GM11168 (cell line): ENCODE results near the gene SPATA2.
"Not testable (repeated sequence)": the region's sequence is repeated elsewhere in the genome, so short reads cannot be mapped to it uniquely, and the experiment has no call there.

Experiments
- in situ Hi-C: fragments of 300-500 bp; cut with MboI; formaldehyde crosslinking; loops from one replicate; pipeline ENCODE4 v1.12.0; 2022; ENCODE audit warnings: low sequenced_read_pairs; ENCODE audit not compliant: unreplicated experiment

The SPATA2 gene

DNA sequence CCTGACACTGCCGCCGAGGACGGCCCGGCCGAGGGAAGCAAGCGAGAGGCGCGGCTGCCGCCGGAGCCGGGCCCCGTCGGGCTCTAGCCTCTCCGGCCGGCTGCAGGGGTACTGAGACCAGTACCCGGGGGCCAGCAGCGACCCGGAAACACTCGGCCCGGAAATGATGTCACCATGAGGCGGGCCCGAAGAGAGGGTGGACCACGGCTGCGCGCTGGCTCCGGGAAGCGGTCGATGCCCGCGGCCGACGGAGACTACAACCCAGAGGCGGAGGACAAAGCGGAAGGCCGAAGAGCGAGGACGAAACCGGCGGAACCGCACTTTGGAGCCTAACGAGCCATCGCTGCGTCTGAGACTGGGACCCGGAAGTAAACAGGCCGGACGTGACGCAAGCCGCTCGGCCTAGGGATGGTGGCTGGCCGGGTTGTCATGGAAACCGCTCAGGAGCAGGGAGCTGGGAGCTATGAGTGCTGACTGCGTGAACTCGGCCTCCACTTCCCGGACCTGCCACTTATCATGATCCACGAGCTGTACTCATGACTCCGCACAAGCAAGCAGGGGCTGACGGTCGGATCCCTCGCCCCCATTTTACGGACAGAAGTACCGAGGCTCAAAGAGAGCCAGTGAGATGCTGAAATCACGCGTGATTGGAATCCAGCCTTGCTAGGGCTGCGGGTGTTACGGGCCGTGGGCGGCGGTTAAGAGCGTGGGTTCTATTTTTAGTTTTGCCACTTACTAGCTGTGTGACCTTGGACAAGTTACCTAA lies at the start of gene SPATA2:
Gene SPATA2, minus strand, starts transcription at position 150 of the 766 bp plus-strand sequence. CDS start 7,039 bp downstream, outside the sequence.
- in situ Hi-C loops: no loop called here

- in situ Hi-C loops: no loop called here
Observed at GRCh38 chr20:49961413-49961812, 46.1 kb upstream of the SPATA2 start.

DNA sequence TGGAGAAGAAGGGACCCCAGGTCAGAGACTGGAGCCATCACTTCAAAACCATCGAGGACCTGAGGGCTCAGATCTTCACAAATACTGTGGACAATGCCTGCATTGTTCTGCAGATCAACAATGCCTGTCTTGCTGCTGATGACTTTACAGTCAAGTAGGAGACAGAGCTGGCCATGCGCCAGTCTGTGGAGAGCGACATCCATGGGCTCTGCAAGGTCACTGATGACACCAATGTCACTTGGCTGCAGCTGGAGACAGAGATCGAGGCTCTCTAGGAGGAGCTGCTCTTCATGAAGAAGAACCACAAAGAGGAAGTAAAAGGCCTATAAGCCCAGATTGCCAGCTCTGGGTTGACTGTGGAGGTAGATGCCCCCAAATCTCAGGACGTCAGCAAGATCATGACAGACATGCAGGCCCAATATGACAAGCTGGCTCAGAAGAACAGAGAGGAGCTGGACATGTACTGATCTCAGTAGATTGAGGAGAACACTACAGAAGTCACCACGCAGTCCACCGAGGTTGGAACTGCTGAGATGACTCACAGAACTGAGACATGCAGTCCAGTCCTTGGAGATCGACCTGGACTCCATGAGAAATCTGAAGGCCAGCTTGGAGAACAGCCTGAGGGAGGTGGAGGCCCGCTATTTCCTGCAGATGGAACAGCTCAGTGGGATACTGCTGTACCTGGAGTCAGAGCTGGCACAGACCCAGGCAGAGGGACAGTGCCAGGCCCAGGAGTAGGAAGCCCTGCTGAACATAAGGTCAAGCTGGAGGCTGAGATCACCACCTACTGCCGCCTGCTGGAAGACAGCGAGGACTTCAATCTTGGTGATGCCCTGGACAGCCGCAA lies 42.0 kb upstream of the SPATA2 start:
- in situ Hi-C loops: not testable (repeated sequence)

DNA sequence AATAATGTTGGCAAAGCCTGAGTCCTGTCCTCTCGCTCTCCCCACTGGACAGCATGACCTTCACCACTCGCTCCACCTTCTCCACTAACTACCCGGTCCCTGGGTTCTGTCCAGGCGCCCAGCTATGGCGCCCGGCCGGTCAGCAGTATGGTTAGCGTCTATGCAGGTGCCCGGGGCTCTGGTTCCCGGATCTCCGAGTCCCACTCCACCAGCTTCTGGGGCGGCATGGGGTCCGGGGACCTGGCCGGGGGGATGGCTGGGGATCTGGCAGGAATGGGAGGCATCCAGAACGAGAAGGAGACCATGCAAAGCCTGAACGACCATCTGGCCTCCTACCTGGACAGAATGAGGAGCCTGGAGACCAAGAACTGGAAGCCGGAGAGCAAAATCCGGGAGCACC lies 41.4 kb upstream of the SPATA2 start:
- in situ Hi-C loops: no loop called here

DNA sequence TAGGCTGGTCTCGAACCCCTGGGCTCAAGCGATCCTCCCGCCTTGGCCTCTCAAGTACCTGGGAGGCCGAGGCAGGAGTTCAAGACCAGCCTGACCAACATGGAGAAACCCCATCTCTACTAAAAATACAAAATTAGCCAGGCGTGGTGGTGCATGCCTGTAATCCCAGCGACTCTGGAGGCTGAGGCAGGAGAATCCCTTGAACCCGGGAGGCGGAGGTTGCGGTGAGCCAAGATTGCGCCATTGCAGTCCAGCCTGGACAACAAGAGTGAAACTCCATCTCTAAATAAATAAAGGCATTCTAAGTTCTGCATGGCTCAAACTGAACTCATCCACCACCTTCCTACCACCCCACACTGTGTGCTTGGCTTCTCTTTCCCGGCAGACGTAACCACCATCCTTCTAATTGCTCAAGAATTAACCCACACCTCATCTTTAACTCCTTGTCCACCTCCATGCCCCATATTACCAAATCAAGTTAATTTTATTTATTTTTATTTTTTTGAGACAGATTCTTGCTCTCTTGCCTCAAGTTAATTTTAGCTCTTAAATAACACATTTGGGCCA lies 40.6 kb upstream of the SPATA2 start:
- in situ Hi-C loops: not testable (repeated sequence)

- in situ Hi-C loops: no loop called here
Observed at GRCh38 chr20:49955167-49955566, 39.8 kb upstream of the SPATA2 start.

GRCh38 chr20:49951151-49951550 lies 35.8 kb upstream of the SPATA2 start:
- in situ Hi-C loops: no loop called here

- in situ Hi-C loops: no loop called here
Observed at GRCh38 chr20:49948809-49949507, 33.6 kb upstream of the SPATA2 start.

DNA sequence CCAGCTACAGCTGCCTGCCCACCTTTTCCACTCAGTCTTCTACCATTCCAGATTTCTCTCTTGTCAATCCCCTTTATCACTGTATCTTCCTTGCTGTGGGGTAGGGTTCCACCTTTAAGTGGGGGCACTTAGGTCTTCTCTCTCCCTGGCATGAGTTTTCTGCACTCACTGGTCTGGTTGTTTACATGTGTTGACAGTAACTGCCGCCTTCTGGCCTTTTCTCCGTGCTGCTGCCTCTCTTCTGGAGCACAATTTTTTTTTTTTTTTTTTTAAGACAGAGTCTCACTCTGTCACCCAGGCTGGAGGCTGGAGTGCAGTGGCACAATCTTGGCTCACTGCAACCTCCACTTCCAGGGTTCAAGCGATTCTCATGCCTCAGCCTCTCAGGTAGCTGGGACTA lies 32.8 kb upstream of the SPATA2 start:
- in situ Hi-C loops: no loop called here

DNA sequence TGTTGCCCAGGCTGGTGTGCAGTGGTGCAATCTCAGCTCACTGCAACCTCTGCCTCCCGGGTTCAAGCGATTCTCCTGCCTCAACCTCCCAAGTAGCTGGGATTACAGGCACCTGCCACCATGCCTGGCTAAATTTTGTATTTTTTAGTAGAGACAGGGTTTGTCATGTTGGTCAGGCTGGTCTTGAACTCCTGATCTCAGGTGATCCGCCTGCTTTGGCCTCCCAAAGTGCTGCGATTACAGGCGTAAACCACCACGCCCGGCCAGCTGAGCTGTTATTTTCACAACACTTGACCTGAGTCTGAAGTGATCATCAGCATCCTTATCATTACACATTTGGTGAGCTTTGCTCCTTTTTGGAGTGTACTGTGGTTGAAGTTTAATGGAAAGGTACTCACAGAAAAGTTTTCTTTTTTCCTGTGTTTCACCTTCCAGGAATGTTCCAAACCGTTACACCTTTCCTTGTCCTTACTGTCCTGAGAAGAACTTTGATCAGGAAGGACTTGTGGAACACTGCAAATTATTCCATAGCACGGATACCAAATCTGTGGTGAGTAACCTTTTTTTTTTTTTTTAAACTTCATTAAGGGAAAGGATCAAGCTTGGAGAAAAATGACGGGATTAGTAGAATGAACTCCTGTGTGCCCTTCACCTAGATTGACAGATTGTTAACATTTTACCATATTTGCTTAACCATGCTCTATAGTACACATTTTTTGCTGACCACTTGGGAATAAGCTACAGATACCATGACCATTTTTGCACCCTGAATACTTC lies 30.6 kb upstream of the SPATA2 start:
- in situ Hi-C loops: no loop called here

GRCh38 chr20:49945306-49945700 lies 30.0 kb upstream of the SPATA2 start:
- in situ Hi-C loops: no loop called here

- in situ Hi-C loops: no loop called here
Observed at GRCh38 chr20:49942942-49943341, 27.6 kb upstream of the SPATA2 start.

- in situ Hi-C loops: no loop called here
Observed at GRCh38 chr20:49942303-49942702, 27.0 kb upstream of the SPATA2 start.

DNA sequence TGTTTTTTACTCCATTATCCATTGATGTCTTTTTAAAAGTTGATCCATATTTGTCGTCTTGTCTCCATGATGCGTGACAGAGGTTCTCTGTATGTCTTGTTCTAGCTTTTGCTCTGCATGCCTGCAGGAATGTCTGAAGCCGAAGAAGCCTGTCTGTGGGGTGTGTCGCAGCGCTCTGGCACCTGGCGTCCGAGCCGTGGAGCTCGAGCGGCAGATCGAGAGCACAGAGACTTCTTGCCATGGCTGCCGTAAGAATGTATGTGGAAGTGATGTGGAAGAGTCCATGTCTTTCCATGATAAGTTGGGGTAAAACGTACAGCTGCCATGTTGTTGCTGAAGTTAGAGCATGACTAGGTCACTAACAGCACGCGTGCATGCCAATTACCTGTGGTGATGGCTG lies 26.1 kb upstream of the SPATA2 start:
- in situ Hi-C loops: no loop called here

DNA sequence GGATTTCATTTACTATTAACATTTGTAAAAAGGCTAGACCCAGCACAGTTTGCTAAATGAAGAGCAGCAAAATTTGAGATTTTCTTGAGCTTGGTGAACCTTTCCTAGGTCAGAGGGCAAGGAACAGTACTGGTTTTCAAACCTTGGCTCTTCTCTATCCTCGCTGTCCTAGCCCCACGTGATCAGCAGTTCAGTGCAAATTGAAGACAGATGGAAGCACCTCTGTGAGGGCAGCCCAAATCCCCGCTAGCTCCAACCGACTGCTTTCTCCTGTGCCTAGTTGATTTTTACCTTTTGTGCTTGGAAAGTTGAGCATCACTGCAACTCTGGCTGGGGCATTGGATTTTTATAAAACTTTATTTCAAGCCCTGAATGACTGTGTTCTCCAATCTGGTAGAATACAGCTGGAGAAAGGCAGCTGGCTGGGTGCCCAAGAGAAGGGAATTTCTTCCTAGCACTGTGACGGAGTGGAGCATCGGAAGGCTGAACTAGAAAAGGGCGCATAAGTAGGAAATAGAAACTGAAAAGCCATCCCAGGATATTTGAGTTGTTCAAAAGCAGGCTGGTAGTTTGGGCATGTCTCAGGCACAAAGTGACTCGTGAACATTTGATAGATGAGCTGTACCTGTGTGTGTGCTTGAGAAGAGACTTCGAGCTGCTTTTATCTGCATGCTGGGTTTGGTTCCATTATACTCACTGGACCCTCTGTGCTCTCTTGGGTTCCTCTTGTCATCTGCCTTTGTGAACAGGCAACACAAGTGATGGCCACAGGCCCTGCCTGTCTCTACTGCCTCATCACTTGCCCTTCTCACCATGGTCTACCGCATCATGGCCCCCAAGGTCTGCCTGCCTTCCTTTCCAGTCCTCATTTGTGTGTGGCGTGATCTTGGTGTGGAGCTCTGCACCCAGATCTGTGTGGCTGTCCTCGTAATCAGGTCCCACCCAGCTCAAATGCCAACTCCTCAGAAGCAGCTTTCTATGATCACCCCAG lies 23.1 kb upstream of the SPATA2 start:
- in situ Hi-C loops: no loop called here

- in situ Hi-C loops: no loop called here
Observed at GRCh38 chr20:49937027-49937929, 21.9 kb upstream of the SPATA2 start.

DNA sequence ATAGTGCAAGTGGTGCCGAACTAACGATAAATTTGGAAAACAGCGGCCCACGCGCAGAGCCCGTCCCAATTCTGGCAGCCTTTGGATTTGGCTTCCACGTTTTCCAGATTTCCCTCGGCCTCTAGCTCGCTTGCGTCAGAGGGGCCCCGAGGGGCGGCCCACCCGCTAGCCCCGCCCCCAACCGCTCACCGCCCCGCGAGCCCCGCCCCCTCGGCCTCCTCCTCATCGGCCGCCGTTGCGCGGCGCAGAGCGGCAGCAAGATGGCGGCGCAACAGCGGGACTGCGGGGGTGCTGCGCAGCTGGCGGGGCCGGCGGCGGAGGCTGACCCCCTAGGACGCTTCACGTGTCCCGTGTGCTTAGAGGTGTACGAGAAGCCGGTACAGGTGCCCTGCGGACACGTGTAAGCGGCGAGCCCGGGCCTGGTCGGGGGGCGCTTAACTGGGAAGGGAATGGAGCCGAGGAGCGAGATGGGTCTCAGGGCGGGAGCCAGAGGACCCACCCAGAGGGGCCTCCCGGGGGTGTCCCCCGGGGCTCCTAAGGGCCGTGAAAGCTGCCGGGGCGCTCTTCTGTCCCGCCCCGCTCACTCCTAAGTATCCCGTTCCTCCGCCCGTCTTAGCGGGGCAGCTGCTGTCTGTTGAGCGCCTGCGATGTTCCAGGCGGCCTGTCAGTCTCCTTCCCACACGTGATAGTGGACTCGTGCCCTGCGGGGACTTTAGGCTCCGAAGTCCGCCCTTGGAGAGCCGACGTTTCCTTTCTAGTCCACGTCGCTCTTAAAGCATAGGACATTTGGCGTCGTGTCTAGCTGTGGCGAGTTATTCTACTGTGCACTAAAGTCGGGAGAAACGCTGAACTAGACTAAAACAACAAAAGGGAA lies 21.1 kb upstream of the SPATA2 start, which contains the start of gene RNF114:
Gene RNF114, plus strand, starts transcription at position 245 of the 874 bp plus-strand sequence. Its CDS starts 16 bp downstream, at position 261.
- in situ Hi-C loops: no loop called here
